ENCODE data around the gene CD200R1L. TPM values are rescaled to one million over a fixed set of nuclear protein-coding genes. Genes with fewer than 3 reads are reported as not detected.

Gene CD200R1L
- total and polyA plus RNA-seq, 2 experiments from 2014 or later, result not detected

GRCh38 chr3:112808136-112808535 lies 38.5 kb downstream of the CD200R1L start:
- Histone ChIP-seq H3K9me3 (ENCODE audit: low read depth) (no peaks in the 10 kb centered on the region), H3K9ac (no peak overlapping the region), H3K4me2 (ENCODE audit: unreplicated experiment) (no peak overlapping the region), H3K27ac (no peak overlapping the region), H3F3A (ENCODE audit: insufficient read depth) (peaks cover 31% of the 10 kb centered on the region), H3K36me3 (ENCODE audit: low read depth) (no peaks in the 10 kb centered on the region), H3K79me2 (ENCODE audit: insufficient read depth) (no peaks in the 10 kb centered on the region), H2AFZ (no peak overlapping the region), H3K9me2 (ENCODE audit: insufficient read depth) (no peaks in the 10 kb centered on the region), H3K27me3 (replicated peaks; ENCODE audit: insufficient read depth) (no peaks in the 10 kb centered on the region), H3K4me3 (no peak overlapping the region), H4K20me1 (ENCODE audit: insufficient read depth) (no peaks in the 10 kb centered on the region), H3K4me1 (ENCODE audit: insufficient read depth) (peaks cover 29% of the 10 kb centered on the region)
- in situ Hi-C loops (cut with MboI), result no loop called here
- WGBS, 2 experiments (ENCODE audit: low coverage in 1 of 2, low lambda C conversion rate in 2 of 2, missing lambda C conversion rate in 2 of 2), result 34 to 42% methylated on average over 2 of the region's 2 CpGs
- no peak for DNase-seq
- TF ChIP-seq EZH2 (IDR thresholded peaks at IDR 0.05; ENCODE audit: insufficient read depth, poor library complexity, severe bottlenecking) (no peak), EZH2phosphoT487 (IDR thresholded peaks at IDR 0.05; ENCODE audit: insufficient read depth, low read depth) (no peak)

- Histone ChIP-seq H3K9me3 (ENCODE audit: low read depth) (no peaks in the 10 kb centered on the region), H3K27ac (no peak overlapping the region), H2AFZ (no peak overlapping the region), H3K36me3 (ENCODE audit: low read depth) (no peaks in the 10 kb centered on the region), H3K9me2 (ENCODE audit: insufficient read depth) (no peaks in the 10 kb centered on the region), H3K9ac (no peak overlapping the region), H3K4me3 (no peak overlapping the region), H3K4me1 (ENCODE audit: insufficient read depth) (peaks cover 25% of the 10 kb centered on the region), H3K79me2 (ENCODE audit: insufficient read depth) (no peaks in the 10 kb centered on the region), H3K4me2 (ENCODE audit: unreplicated experiment) (no peak overlapping the region), H3F3A (ENCODE audit: insufficient read depth) (peaks cover 27% of the 10 kb centered on the region), H3K27me3 (replicated peaks; ENCODE audit: insufficient read depth) (no peaks in the 10 kb centered on the region), H4K20me1 (ENCODE audit: insufficient read depth) (no peaks in the 10 kb centered on the region)
- WGBS, 2 experiments (ENCODE audit: low coverage in 1 of 2, low lambda C conversion rate in 2 of 2, missing lambda C conversion rate in 2 of 2), result 41 to 45% methylated on average over 4 of the region's 4 CpGs
- no peak for TF ChIP-seq EZH2 (IDR thresholded peaks at IDR 0.05; ENCODE audit: insufficient read depth, poor library complexity, severe bottlenecking)
- no peak for TF ChIP-seq EZH2phosphoT487 (IDR thresholded peaks at IDR 0.05; ENCODE audit: insufficient read depth, low read depth)
- in situ Hi-C loops (cut with MboI), result no loop called here
- DNase-seq, result no peak
Measured at GRCh38 chr3:112807685-112808084, 39.0 kb downstream of the CD200R1L start.

- Histone ChIP-seq H3K4me1 (ENCODE audit: insufficient read depth) (peaks cover 17% of the 10 kb centered on the region), H3K9me3 (ENCODE audit: low read depth) (no peaks in the 10 kb centered on the region), H3K36me3 (ENCODE audit: low read depth) (no peaks in the 10 kb centered on the region), H2AFZ (no peak overlapping the region), H3K9ac (no peak overlapping the region), H3K27ac (no peak overlapping the region), H3F3A (ENCODE audit: insufficient read depth) (peaks cover 19% of the 10 kb centered on the region), H3K27me3 (replicated peaks; ENCODE audit: insufficient read depth) (no peaks in the 10 kb centered on the region), H3K4me2 (ENCODE audit: unreplicated experiment) (no peak overlapping the region), H4K20me1 (ENCODE audit: insufficient read depth) (no peaks in the 10 kb centered on the region), H3K4me3 (no peak overlapping the region), H3K9me2 (ENCODE audit: insufficient read depth) (no peaks in the 10 kb centered on the region), H3K79me2 (ENCODE audit: insufficient read depth) (no peaks in the 10 kb centered on the region)
- peak; percentile 44 for DNase-seq
- in situ Hi-C loops (cut with MboI), result no loop called here
- WGBS, 2 experiments (ENCODE audit: low coverage in 1 of 2, low lambda C conversion rate in 2 of 2, missing lambda C conversion rate in 2 of 2), result 46% methylated on average over 5 of the region's 5 CpGs
- no peak for TF ChIP-seq EZH2phosphoT487 (IDR thresholded peaks at IDR 0.05; ENCODE audit: insufficient read depth, low read depth)
- TF ChIP-seq EZH2 (IDR thresholded peaks at IDR 0.05; ENCODE audit: insufficient read depth, poor library complexity, severe bottlenecking), result no peak
Measured at GRCh38 chr3:112806903-112807302, 39.8 kb downstream of the CD200R1L start.

- no peaks in the 10 kb centered on the region for H3K36me3 ChIP-seq (ENCODE audit: low read depth)
- peaks cover under 1% of the 10 kb centered on the region; the same call in 1 of the 2 replicates for H3K4me1 ChIP-seq (ENCODE audit: insufficient read depth)
- no peaks in the 10 kb centered on the region for H3K9me2 ChIP-seq (ENCODE audit: insufficient read depth)
- no peak overlapping the region for H3K27ac ChIP-seq
- H3K4me3 ChIP-seq, result no peak overlapping the region
- H3K9ac ChIP-seq, result no peak overlapping the region
- DNase-seq, result no peak
- 39 to 41% methylated on average over 5 of the region's 5 CpGs for WGBS, 2 experiments (ENCODE audit: low coverage in 1 of 2, low lambda C conversion rate in 2 of 2, missing lambda C conversion rate in 2 of 2)
- H4K20me1 ChIP-seq (ENCODE audit: insufficient read depth), result no peaks in the 10 kb centered on the region
- no peaks in the 10 kb centered on the region for H3K79me2 ChIP-seq (ENCODE audit: insufficient read depth)
- H3F3A ChIP-seq (ENCODE audit: insufficient read depth), result peaks cover 1% of the 10 kb centered on the region; the same call in 1 of the 2 replicates
- H3K9me3 ChIP-seq (ENCODE audit: low read depth), result no peaks in the 10 kb centered on the region
- no peak overlapping the region for H2AFZ ChIP-seq
- TF ChIP-seq EZH2 (IDR thresholded peaks at IDR 0.05; ENCODE audit: insufficient read depth, poor library complexity, severe bottlenecking) (no peak), EZH2phosphoT487 (IDR thresholded peaks at IDR 0.05; ENCODE audit: insufficient read depth, low read depth) (no peak)
- in situ Hi-C loops (cut with MboI), result no loop called here
- H3K4me2 ChIP-seq (ENCODE audit: unreplicated experiment), result no peak overlapping the region
- no peaks in the 10 kb centered on the region for H3K27me3 ChIP-seq (replicated peaks; ENCODE audit: insufficient read depth)
Measured at GRCh38 chr3:112805126-112805525, 41.5 kb downstream of the CD200R1L start.

GRCh38 chr3:112804021-112804420 lies 42.6 kb downstream of the CD200R1L start:
- Histone ChIP-seq H4K20me1 (ENCODE audit: insufficient read depth) (no peaks in the 10 kb centered on the region), H3K27ac (no peak overlapping the region), H3K27me3 (replicated peaks; ENCODE audit: insufficient read depth) (no peaks in the 10 kb centered on the region), H3K4me3 (no peak overlapping the region), H2AFZ (no peak overlapping the region), H3K36me3 (ENCODE audit: low read depth) (no peaks in the 10 kb centered on the region), H3K79me2 (ENCODE audit: insufficient read depth) (no peaks in the 10 kb centered on the region), H3K9ac (no peak overlapping the region), H3K9me3 (ENCODE audit: low read depth) (no peaks in the 10 kb centered on the region), H3K9me2 (ENCODE audit: insufficient read depth) (no peaks in the 10 kb centered on the region), H3K4me1 (ENCODE audit: insufficient read depth) (peaks cover 12% of the 10 kb centered on the region), H3F3A (ENCODE audit: insufficient read depth) (no peaks in the 10 kb centered on the region), H3K4me2 (ENCODE audit: unreplicated experiment) (no peak overlapping the region)
- WGBS, 2 experiments (ENCODE audit: low coverage in 1 of 2, low lambda C conversion rate in 2 of 2, missing lambda C conversion rate in 2 of 2), result 95 to 100% methylated on average over 1 of the region's 1 CpG
- no peak for DNase-seq
- in situ Hi-C loops (cut with MboI), result no loop called here
- TF ChIP-seq EZH2 (IDR thresholded peaks at IDR 0.05; ENCODE audit: insufficient read depth, poor library complexity, severe bottlenecking) (no peak), EZH2phosphoT487 (IDR thresholded peaks at IDR 0.05; ENCODE audit: insufficient read depth, low read depth) (no peak)

Measured in GM23248 (cell line).